ENCODE data around the gene SMARCA4. TPM values are rescaled to one million over a fixed set of nuclear protein-coding genes. Genes with fewer than 3 reads are reported as not detected.
A peak's percentile ranks its signal among the peaks of the same experiment; 100 is the strongest.
"Not testable (repeated sequence)": the region's sequence is repeated elsewhere in the genome, so short reads cannot be mapped to it uniquely, and the experiment has no call there.

SMARCA4 gene
- total RNA-seq, 2 experiments from 2014 or later = 102 to 116 TPM

- Mint-ChIP-seq H3K4me3 (no peak overlapping the region), H3K4me1 (no peaks in the 10 kb centered on the region), H3K9me3 (ENCODE audit: low read depth) (no peaks in the 10 kb centered on the region), H3K36me3 (ENCODE audit: low read depth) (peaks cover 18% of the 10 kb centered on the region), H3K27me3 (no peaks in the 10 kb centered on the region), H3K27ac (no peak overlapping the region)
- intact Hi-C loops (cut with DNase I, micrococcal nuclease) = no loop called here
- ChIA-PET POLR2A (interaction anchor here (0.6 kb wide), 1 partner anchor 29 kb away, joined by 3 read pairs; the partner anchor contains the start of gene LDLR), CTCF (interaction anchor here (1.3 kb wide), 1 partner anchor 10 kb away, joined by 3 read pairs; no protein-coding TSS in a partner anchor)
- DNase-seq = no peak
- no peak for ATAC-seq
Measured at GRCh38 chr19:11059511-11060358, 98.9 kb downstream of the SMARCA4 start.

DNA sequence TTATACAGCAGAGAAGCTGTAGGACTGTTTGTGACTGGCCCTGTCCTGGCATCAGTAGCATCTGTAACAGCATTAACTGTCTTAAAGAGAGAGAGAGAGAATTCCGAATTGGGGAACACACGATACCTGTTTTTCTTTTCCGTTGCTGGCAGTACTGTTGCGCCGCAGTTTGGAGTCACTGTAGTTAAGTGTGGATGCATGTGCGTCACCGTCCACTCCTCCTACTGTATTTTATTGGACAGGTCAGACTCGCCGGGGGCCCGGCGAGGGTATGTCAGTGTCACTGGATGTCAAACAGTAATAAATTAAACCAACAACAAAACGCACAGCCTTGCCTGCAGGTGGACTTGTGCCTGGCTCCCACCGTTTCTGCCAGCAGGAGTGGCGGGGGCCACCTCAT lies 101.1 kb downstream of the SMARCA4 start:
- no peaks in the 10 kb centered on the region for H3K9me3 Mint-ChIP-seq (ENCODE audit: low read depth)
- no peaks in the 10 kb centered on the region for H3K4me1 Mint-ChIP-seq
- H3K4me3 Mint-ChIP-seq = no peak overlapping the region
- POLR2A ChIA-PET = no interaction called here
- CTCF ChIA-PET = interaction anchor here (0.7 kb wide), 1 partner anchor 187 kb away, joined by 4 read pairs; no protein-coding TSS in a partner anchor
- ATAC-seq (no peak), DNase-seq (no peak)
- intact Hi-C loops (cut with DNase I, micrococcal nuclease) = no loop called here
- no peak overlapping the region for H3K27ac Mint-ChIP-seq
- H3K27me3 Mint-ChIP-seq = no peaks in the 10 kb centered on the region
- peaks cover 22% of the 10 kb centered on the region for H3K36me3 Mint-ChIP-seq (ENCODE audit: low read depth)

GRCh38 chr19:11063434-11063833 lies 102.6 kb downstream of the SMARCA4 start:
- CTCF ChIA-PET = interaction anchor here (0.9 kb wide), 1 partner anchor 10 kb away, joined by 3 read pairs; no protein-coding TSS in a partner anchor
- no peak for ATAC-seq

GRCh38 chr19:11064831-11065303 lies 104.0 kb downstream of the SMARCA4 start:
- ChIA-PET POLR2A (no interaction called here), CTCF (interaction anchor here (0.7 kb wide), 1 partner anchor 128 kb away, joined by 3 read pairs; no protein-coding TSS in a partner anchor)
- H3K36me3 Mint-ChIP-seq (ENCODE audit: low read depth) = peaks cover 23% of the 10 kb centered on the region
- ATAC-seq (no peak), DNase-seq (no peak)
- no peaks in the 10 kb centered on the region for H3K4me1 Mint-ChIP-seq
- H3K27me3 Mint-ChIP-seq = no peaks in the 10 kb centered on the region
- no peaks in the 10 kb centered on the region for H3K9me3 Mint-ChIP-seq (ENCODE audit: low read depth)
- intact Hi-C loops (cut with DNase I, micrococcal nuclease) = no loop called here
- H3K4me3 Mint-ChIP-seq = no peak overlapping the region
- H3K27ac Mint-ChIP-seq = no peak overlapping the region

More at GRCh38 chr19:11063434-11063833, 102.6 kb downstream of the SMARCA4 start:
- H3K27me3 Mint-ChIP-seq = no peaks in the 10 kb centered on the region
- POLR2A ChIA-PET = no interaction called here
- no peaks in the 10 kb centered on the region for H3K4me1 Mint-ChIP-seq
- no peaks in the 10 kb centered on the region for H3K9me3 Mint-ChIP-seq (ENCODE audit: low read depth)
- H3K4me3 Mint-ChIP-seq = no peak overlapping the region
- no peak overlapping the region for H3K27ac Mint-ChIP-seq
- peaks cover 25% of the 10 kb centered on the region for H3K36me3 Mint-ChIP-seq (ENCODE audit: low read depth)
- no peak for DNase-seq
- intact Hi-C loops (cut with DNase I, micrococcal nuclease) = no loop called here

DNA sequence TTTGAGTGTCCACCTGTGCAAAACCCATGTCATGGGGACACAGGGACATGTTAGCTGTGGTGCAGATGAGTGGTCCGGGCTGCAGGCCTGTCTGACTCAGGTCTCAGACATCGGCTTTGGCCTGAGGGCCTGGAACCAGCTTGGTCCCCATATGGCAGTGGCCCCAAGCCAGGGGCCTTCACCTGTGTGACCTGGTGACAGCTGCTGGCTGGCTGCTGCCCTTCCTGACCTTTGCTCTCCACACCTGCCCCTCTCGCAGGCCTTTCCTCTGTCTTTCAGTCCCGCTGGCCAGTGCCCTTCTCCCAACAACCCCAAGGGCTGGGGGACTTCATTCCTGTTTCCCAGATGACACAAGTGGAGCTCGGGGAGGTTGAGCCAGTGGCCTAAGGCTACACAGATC lies 105.5 kb downstream of the SMARCA4 start:
- CTCF ChIA-PET = interaction anchor here (1.1 kb wide), 1 partner anchor 31 kb away, joined by 4 read pairs; no protein-coding TSS in a partner anchor
- intact Hi-C loops (cut with DNase I, micrococcal nuclease) = no loop called here
- Mint-ChIP-seq H3K4me3 (no peak overlapping the region), H3K27ac (no peak overlapping the region), H3K9me3 (ENCODE audit: low read depth) (no peaks in the 10 kb centered on the region), H3K4me1 (no peaks in the 10 kb centered on the region), H3K27me3 (no peaks in the 10 kb centered on the region), H3K36me3 (ENCODE audit: low read depth) (peaks cover 19% of the 10 kb centered on the region)
- DNase-seq (no peak), ATAC-seq (no peak)
- POLR2A ChIA-PET = interaction anchor here (0.9 kb wide), 1 partner anchor 23 kb away, joined by 3 read pairs; the partner anchor contains the start of gene LDLR

DNA sequence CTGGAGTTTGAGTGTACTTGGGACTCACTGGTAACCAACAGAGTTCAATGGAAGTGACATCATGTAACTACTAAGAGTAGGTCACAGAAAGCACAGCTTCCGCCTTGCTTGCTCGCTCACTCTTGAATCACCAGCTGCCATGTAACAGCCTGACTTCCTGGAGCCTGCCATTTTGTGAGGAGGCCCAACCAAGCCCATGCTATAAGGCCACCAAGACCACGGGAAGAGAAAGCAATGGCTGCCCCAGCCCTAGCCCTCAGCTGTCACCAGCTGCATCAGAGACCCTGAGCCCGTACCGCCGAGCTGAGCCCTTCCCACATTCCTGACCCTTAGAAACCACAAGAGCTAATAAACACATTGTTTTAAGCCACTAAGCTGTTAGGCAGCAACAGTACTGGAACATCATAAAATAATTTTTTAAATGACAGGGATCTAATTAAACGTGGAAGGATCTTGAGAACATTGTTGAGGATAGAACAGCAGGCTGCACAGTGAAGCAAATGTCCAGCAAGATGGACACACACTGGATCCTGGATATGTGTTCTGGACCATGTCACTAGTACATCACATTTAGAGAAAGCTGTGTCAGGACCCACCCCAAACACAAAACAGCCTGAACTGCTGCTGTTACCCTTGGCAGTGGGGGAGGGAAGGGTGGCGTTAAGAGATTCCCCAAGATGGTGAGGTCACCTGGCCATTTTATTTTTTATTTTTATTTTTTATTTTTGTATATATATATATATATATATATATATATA lies 106.7 kb downstream of the SMARCA4 start:
- peak; percentile 44 for ATAC-seq
- Mint-ChIP-seq H3K36me3 (ENCODE audit: low read depth) (peaks cover 14% of the 10 kb centered on the region), H3K4me3 (no peak overlapping the region), H3K27ac (peak overlapping the region; percentile 1), H3K27me3 (no peaks in the 10 kb centered on the region), H3K9me3 (ENCODE audit: low read depth) (no peaks in the 10 kb centered on the region), H3K4me1 (no peaks in the 10 kb centered on the region)
- DNase-seq = peak; percentile 25
- ChIA-PET POLR2A (interaction anchor here (0.6 kb wide), 1 partner anchor 37 kb away, joined by 4 read pairs; no protein-coding TSS in a partner anchor), CTCF (interaction anchor here (0.6 to 0.7 kb wide), 2 partner anchors 207 to 249 kb away, joined by 3 to 4 read pairs; no protein-coding TSS in a partner anchor)
- intact Hi-C loops (cut with DNase I, micrococcal nuclease) = no loop called here

- peaks cover 14% of the 10 kb centered on the region for H3K36me3 Mint-ChIP-seq (ENCODE audit: low read depth)
- intact Hi-C loops (cut with DNase I, micrococcal nuclease) = no loop called here
- no peaks in the 10 kb centered on the region for H3K27me3 Mint-ChIP-seq
- CTCF ChIA-PET = no interaction called here
- H3K9me3 Mint-ChIP-seq (ENCODE audit: low read depth) = no peaks in the 10 kb centered on the region
- H3K4me3 Mint-ChIP-seq = no peak overlapping the region
- POLR2A ChIA-PET = interaction anchor here (0.6 to 1.0 kb wide), 2 partner anchors 10 to 26 kb away, joined by 3 read pairs; no protein-coding TSS in a partner anchor
- peaks cover 7% of the 10 kb centered on the region for H3K4me1 Mint-ChIP-seq
- no peak overlapping the region for H3K27ac Mint-ChIP-seq
- DNase-seq (no peak), ATAC-seq (no peak)
Measured at GRCh38 chr19:11069561-11069960, 108.7 kb downstream of the SMARCA4 start.

- ChIA-PET CTCF (no interaction called here), POLR2A (interaction anchor here (1.0 kb wide), 1 partner anchor 10 kb away, joined by 3 read pairs; no protein-coding TSS in a partner anchor)
- peaks cover 9% of the 10 kb centered on the region for H3K4me1 Mint-ChIP-seq
- no peaks in the 10 kb centered on the region for H3K9me3 Mint-ChIP-seq (ENCODE audit: low read depth)
- DNase-seq = no peak
- intact Hi-C loops (cut with DNase I, micrococcal nuclease) = no loop called here
- peaks cover 10% of the 10 kb centered on the region for H3K36me3 Mint-ChIP-seq (ENCODE audit: low read depth)
- H3K27me3 Mint-ChIP-seq = no peaks in the 10 kb centered on the region
- no peak overlapping the region for H3K4me3 Mint-ChIP-seq
- no peak for ATAC-seq
- no peak overlapping the region for H3K27ac Mint-ChIP-seq
Measured at GRCh38 chr19:11070123-11070522, 109.3 kb downstream of the SMARCA4 start.

DNA sequence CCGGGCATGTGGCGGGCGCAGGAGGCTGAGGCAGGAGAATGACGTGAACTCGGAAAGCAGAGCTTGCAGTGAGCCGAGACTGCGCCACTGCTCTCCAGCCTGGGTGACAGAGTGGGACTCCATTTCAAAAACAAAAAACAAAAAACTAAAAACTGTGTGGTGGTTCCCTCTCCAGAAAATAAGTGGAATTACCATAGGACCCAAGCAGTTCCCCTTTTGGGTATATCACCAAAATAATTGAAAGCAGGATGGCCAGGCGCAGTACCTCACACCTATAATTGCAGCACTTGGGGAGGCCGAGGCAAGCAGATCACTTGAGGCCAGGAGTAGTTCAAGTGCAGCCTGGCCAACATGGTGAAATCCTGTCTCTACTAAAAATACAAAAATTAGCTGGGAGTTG lies 112.7 kb downstream of the SMARCA4 start:
- ChIA-PET POLR2A (no interaction called here), CTCF (no interaction called here)
- no peak overlapping the region for H3K27ac Mint-ChIP-seq
- DNase-seq (no peak), ATAC-seq (no peak)
- H3K36me3 Mint-ChIP-seq (ENCODE audit: low read depth) = no peaks in the 10 kb centered on the region
- intact Hi-C loops (cut with DNase I, micrococcal nuclease) = no loop called here
- H3K4me1 Mint-ChIP-seq = peaks cover 9% of the 10 kb centered on the region
- no peaks in the 10 kb centered on the region for H3K27me3 Mint-ChIP-seq
- H3K4me3 Mint-ChIP-seq = no peak overlapping the region
- H3K9me3 Mint-ChIP-seq (ENCODE audit: low read depth) = no peaks in the 10 kb centered on the region

GRCh38 chr19:11076792-11077191 lies 116.0 kb downstream of the SMARCA4 start:
- DNase-seq; H3K9me3 Mint-ChIP-seq (ENCODE audit: low read depth); H3K36me3 Mint-ChIP-seq (ENCODE audit: low read depth); intact Hi-C loops (cut with DNase I, micrococcal nuclease); H3K4me1 Mint-ChIP-seq; POLR2A ChIA-PET; H3K27me3 Mint-ChIP-seq; H3K27ac Mint-ChIP-seq; H3K4me3 Mint-ChIP-seq; ATAC-seq; CTCF ChIA-PET: not testable (repeated sequence)

- Mint-ChIP-seq H3K4me1 (peaks cover 10% of the 10 kb centered on the region), H3K27ac (no peak overlapping the region), H3K4me3 (no peak overlapping the region), H3K9me3 (ENCODE audit: low read depth) (no peaks in the 10 kb centered on the region), H3K36me3 (ENCODE audit: low read depth) (no peaks in the 10 kb centered on the region), H3K27me3 (no peaks in the 10 kb centered on the region)
- DNase-seq = no peak
- intact Hi-C loops (cut with DNase I, micrococcal nuclease) = no loop called here
- ChIA-PET POLR2A (interaction anchor here (0.7 kb wide), 1 partner anchor 738 kb away, joined by 3 read pairs; no protein-coding TSS in a partner anchor), CTCF (no interaction called here)
- no peak for ATAC-seq
Measured at GRCh38 chr19:11078893-11079292, 118.1 kb downstream of the SMARCA4 start.
